ENCODE results near the gene CENPC.

DNA sequence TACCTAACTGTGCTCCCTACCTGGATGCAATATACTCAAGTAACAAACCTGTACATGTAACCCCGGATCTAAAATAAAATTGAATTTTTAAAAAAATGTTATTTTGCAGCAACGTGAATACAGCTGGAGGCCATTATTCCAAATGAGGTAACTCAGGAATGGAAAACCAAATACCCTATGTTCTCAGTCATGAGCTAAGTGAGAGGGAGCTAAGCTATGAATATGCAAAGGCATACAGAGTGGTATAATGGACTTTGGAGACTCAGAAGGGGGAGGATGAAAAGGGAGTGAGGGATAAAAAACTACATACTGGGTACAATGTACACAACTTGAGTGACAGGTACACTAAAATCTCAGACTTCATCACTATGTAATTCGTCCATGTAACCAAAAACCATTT, 78.6 kb downstream of the CENPC start:
- TF ChIP-seq, protein P1, sequence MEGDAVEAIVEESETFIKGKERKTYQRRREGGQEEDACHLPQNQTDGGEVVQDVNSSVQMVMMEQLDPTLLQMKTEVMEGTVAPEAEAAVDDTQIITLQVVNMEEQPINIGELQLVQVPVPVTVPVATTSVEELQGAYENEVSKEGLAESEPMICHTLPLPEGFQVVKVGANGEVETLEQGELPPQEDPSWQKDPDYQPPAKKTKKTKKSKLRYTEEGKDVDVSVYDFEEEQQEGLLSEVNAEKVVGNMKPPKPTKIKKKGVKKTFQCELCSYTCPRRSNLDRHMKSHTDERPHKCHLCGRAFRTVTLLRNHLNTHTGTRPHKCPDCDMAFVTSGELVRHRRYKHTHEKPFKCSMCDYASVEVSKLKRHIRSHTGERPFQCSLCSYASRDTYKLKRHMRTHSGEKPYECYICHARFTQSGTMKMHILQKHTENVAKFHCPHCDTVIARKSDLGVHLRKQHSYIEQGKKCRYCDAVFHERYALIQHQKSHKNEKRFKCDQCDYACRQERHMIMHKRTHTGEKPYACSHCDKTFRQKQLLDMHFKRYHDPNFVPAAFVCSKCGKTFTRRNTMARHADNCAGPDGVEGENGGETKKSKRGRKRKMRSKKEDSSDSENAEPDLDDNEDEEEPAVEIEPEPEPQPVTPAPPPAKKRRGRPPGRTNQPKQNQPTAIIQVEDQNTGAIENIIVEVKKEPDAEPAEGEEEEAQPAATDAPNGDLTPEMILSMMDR (IDR thresholded peaks at IDR 0.05) = no peak
- TF ChIP-seq POLR2AphosphoS5 (IDR thresholded peaks at IDR 0.05) (no peak), EP300 (IDR thresholded peaks at IDR 0.05) (no peak)

All from upper lobe of left lung (tissue), 4 donors.